Stimulated activated CD4-positive, alpha-beta T cell treated with anti-CD3 and anti-CD28 coated beads, Interleukin-4, amount 100 ng/mL, for 48 hours (primary cell): ENCODE measurements around the gene ZNF283.

ENCODE experiments used
- DNase-seq, 2 donors: peaks; one replicate each; pipeline ENCODE4 v3.0.0-alpha.2; 2020; ENCODE audit warnings: low read depth in 2 of 2

ZNF283 gene

DNA sequence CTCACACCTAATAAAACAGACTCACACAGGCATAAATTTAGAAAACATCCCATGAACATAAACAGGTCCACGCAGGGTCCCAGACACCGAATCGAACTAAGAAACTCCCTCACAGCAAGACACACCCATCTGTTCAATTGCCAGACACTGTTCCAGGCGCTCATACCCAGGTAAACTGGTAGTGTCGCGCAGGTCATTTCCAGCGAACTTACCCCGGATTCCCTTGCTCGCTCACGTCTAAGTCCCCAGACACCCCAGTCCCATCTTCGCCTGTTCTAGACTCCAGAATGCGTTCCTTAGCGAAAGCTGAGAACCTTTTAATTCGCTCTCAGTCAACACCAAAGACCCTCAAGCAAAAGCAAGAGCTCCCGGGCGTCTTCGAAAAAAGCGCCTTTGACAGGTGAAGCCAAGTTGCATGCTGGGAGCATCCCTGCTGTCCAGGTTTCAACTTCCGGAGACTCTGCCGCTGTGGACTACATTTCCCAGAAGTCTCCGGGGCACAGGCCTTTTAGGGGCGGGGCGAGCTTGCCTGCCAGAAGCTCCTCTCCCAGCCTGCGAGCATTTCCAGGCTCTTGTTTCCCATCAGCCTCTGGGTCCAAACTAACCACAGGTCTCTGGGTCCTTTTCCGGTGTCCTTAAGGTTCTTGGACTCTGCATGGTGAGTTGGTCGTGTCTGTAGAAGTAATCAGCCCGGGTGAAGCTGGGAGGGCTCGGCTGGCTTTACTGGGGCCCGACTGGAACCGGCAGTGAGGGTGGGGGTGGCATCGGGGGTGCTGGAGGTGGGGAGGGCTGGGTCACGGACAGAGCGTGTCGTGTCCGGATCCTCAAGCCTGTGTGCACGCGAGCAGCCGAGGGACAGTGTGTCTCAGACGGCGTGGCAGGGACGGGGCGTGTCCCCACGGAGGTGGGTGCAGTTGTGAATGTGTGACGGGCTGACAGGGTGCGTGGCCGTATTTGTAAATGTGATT, at the start of gene ZNF283:
ZNF283 (plus strand) TSS at position 535 of the 968 bp plus-strand sequence. CDS start 6,184 bp downstream, outside the sequence.
- DNase-seq: peak; percentile 79 to 80

DNA sequence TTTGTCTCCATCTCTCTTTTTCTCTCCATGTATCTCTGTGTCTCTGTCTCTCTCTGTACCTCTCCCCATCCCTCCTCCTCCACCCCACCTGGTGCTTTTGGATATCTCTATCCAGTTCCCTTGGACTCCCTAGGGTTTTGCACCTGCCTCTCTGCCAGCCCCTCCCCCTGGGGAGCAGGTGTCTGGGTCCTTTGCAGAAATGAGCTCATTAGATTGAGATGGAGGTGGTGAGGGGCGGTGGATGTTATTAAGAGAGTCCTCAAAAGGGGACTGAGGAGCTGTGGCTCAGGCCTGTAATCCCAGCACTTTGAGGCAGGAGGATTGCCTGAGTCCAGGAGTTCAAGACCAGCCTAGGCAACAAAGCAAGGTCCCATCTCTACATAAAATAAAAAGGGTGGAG, 48.5 kb upstream of the ZNF283 start:
- DNase-seq: no peak

DNA sequence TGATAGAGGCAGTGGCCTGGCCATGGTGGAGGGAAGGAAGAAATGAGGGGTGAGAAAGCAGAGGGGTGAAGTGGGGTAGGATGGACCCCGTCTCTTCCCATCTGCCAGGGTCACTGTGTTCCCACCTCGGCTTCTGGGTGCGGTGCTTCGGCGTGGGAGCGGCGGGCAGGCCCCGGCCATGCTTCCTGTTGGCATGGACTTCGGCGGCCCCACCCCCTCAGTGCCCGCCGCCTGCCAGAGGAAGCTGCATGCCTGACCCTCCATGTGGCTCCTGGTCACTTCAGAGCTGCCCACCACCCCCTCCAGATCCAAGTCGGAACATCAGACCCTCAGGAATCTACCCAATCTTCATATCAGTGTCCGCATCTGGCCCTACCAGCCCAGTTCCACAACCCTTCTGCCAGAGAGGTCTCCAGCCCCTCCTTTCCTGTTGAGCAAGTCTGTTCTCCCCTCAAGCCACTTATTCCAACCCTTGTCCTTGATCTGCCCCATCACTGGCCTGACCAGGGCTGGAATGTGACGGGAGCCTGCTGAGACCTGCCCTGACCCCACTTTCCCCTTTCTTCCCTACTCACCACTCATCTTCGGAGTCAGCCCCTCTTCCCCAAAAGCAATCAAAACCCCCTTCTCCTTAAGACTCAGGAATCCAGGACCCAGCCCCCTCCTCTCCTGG, 47.8 kb upstream of the ZNF283 start:
- DNase-seq: no peak

DNA sequence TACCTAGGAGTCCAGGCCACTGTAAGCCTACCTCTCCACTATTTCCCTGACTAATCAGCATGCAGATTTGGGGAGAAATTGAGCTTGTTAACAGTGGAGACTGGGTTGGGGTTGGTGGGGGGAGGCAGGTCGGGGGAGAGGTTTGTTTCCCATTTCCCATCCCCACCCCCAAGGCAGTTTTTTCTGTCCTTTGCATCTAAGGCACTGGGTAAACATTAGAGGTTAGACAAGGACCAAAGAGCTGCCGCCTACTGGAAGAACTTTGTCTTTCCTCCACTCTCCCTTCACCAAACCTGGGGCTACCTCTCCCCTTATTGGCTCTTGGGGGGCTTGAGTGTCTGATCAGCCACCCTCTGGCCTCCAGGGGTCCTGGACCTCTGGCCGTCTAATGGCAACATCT, 47.3 kb upstream of the ZNF283 start:
- no peak for DNase-seq

GRCh38 chr19:43780706-43781525, 46.2 kb upstream of the ZNF283 start, which contains the start of gene KCNN4:
Gene KCNN4 (minus strand): TSS chr19:43780973. CDS start chr19:43780861, 112 bp downstream.
- peak; percentile 62 to 74 for DNase-seq

GRCh38 chr19:43781630-43782310, 45.4 kb upstream of the ZNF283 start:
- DNase-seq: no peak

GRCh38 chr19:43782311-43782660, 44.8 kb upstream of the ZNF283 start:
- DNase-seq: no peak

- no peak for DNase-seq
Observed at GRCh38 chr19:43782689-43783231, 44.4 kb upstream of the ZNF283 start.

DNA sequence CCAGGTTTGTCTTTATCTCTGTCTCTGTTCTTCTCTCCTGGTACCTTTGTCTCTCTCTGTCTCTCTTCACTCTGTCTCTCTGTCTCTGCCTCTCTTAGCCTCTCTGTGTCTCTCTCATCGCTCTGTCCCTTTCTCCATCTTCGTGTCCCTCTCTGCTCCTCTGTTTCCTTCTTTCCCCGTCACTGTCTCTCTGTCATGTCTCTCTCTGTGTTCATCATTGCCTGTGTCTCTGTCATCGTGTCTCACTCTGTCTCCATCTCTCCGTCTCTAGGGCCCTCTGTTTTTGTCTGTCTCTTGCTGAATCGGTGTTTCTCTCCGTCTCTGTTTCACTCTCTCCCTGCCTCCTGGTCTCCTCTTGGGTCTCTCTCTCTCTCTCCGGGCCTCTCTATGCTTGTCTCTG, 43.5 kb upstream of the ZNF283 start:
- DNase-seq: no peak

DNA sequence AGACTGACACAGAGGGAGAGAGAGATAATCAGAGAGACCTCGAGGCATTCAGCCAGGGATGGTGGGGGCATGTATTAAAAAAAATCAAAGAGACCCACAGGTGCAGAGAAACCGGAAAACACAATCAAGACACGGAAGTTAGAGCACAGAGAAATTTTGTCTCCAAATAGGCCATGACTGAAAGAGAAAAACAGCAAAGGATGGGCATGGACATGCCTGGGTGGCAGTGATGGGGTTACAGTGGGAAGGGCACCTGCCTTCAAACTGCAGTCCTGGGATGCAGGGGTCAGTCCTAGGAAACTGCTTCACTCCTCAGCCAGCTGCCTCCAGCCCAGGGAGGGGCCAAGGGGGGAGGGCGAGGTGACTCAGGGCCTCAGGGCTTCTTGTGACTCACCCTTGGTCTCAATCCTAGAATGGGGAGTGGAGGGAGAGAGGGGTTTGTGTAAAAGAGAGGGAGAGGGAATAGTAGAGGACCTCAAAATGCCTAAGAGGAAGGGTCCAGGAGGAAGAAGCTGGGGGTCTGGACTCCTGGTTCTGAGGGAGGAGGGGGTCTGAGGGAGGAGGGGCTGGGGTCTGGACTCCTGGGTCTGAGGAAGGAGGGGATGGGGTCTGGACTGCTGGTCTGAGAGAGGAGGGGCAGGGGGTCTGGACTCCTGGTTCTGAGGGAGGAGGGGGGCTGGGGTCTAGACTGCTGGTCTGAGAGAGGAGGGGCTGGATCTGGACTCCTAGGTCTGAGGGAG, 42.7 kb upstream of the ZNF283 start:
- DNase-seq: peak in 1 of 2 donors; percentile 60

DNA sequence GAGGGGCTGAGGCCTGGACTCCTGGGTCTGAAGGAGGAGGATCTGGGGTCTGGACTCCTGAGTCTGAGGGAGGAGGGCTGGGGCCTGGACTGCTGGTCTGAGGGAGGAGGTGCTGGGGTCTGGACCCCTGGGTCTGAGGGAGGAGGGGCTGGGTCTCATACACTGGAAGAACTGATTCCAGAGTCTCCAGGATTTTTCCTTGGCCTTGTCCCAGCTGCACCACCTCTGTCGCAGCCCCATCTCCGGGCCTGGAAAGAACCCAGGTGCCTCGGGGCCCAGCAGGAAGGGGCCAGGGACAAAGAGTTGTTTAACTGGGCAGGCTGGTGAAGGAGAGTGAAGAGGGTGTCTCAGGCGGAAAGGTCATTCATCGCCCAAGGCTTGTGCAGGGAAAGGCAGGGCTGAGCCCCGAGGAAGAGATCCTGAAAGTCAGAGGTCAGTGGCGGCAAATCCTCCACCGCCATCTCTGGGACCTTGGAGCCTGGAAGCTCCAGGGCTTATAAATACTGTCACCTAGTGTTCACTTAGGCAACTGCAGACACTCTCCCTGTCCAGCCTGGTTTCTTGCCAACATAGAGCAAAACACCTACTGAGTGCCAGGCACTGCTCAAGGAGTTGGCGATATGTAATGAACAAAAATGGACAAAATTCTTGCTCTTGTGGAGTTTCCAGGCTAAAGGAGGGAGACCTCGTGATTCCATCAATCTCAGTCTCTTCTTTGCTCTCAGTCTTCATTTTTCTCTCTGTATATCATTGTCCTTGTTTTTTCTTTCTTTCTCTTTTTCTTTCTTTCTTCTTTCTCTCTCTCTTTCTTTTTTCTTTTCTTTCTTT, 41.9 kb upstream of the ZNF283 start:
- DNase-seq: no peak

DNA sequence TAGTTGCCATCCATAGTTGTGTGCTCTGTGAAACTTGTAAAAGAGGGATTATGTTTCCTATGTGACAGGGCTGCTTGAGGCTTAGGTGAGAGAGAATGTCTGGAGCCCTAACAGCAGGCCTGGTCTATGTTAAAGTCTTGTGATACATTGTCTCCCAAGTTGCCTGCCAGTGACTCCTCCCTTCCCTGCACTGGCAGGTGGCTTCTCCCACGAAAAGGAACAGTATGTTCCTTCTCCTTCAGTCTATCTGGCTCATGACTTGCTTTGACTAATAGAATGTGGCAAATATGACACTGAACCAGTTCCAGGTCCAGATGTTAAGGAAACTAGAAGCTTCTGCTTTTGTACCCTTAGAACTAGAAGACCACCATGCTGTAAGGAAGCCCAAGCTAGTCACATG, 40.5 kb upstream of the ZNF283 start:
- DNase-seq: no peak

GRCh38 chr19:43789029-43789428, 38.1 kb upstream of the ZNF283 start:
- DNase-seq: no peak

DNA sequence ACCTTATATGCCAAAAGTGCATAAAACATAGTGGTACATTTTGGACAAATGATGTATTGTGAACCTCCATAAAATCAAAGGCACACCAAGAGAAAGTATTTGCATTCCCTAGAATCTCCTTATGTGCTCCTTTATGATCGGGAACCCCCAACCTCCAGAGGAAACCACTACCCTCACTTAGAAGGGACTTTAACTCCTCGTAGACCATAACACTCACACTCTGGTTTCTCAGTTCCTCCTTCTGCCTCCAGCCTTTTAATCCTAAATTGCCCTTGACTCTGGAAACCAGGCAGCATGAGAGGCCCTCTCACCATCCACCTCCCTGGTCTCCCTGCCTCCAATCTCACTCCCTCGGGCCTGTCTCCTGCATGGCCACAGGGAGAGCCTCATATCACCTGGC, 36.5 kb upstream of the ZNF283 start:
- DNase-seq: no peak

- DNase-seq: no peak
Observed at GRCh38 chr19:43797118-43797517, 30.0 kb upstream of the ZNF283 start.

DNA sequence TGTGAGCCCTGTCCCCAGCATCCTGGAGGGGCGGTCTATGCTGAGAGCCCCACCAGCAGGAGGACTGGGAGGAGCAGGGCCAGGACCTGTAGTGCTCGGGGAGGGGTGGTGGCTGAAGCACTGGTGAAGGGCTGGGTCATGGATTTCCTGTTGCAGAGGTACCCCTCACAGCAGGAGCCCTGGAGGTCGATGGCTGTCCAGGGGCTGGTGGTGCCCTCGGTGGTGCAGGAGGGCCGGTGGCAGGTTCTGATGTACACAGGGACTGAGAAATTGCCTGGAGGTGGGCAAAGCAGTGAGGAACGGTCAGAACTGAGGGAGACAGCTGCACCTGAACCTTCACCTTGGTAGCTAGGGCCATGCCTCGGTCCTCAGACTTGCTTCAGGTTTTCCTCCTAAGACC, 29.6 kb upstream of the ZNF283 start:
- DNase-seq: no peak

GRCh38 chr19:43798026-43798545, 29.0 kb upstream of the ZNF283 start:
- DNase-seq: no peak

DNA sequence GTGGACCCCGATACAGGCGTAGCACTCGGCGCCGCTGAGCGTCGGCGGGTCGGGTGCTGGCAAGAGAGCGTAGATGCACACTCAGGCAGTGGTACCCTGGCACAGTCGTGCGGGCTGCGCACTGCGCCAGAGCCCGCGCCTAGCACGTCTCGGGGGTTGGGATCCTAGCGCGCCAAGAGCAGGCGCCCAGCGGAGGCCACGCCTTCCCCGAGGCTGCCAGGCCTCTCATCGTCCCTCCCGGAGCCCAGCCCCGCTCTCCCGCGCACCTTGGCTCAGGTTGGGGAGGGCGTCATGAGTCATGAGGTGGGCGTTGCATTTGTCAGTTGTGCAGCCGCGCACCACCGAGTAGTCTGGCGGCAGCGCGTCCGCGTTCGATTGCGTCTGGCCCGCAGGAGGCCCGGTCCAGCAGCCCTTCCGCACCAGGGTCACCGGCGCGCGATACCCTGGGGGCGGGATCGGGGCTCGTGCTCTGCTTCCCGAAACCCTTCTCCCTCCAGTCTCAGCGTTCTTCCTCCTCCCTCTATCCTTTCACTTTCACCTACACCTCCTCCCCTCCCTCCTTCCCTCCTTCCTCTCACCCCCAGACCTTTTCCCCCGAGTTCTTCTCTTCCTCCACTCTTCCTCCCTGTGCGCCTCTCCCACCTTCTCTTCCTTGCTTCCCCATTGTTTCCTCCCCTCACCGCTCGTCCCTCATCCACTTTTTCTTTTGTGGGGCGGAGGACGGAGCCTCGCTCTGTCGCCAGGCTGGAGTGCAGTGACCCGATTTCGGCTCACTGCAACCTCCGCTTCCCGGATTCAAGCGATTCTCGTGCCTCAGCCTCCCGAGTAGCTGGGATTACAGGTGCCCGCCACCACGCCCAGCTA, 28.3 kb upstream of the ZNF283 start:
- DNase-seq: peak in 1 of 2 donors; percentile 64
